Naive thymus-derived CD4-positive, alpha-beta T cell (primary cell): ENCODE measurements around the gene EMID1. TPM values are rescaled to one million over a fixed set of nuclear protein-coding genes. Genes with fewer than 3 reads are reported as not detected.

Experiments
- ATAC-seq: fragments of 150-1000 bp; cut with Tn5 transposase; 2 replicates; pipeline ENCODE4 v1.10.0; 2021; ENCODE audit warnings: mild to moderate bottlenecking, moderate library complexity
- CTCF ChIA-PET: fragments of 350-600 bp; sonication (Branson Sonifier 250); formaldehyde crosslinking; loops from one replicate; lab custom pipeline; 2021; ENCODE audit warnings: antibody characterized with exemption; lab: Charles Lee
- POLR2A ChIA-PET: fragments of 350-600 bp; sonication (Branson Sonifier 250); formaldehyde crosslinking; loops from one replicate; lab custom pipeline; 2021; ENCODE audit warnings: antibody characterized with exemption, inconsistent platforms; lab: Charles Lee
- DNase-seq, 9 donors: peaks; one replicate each; pipeline versions ENCODE4 v3.0.0 to v3.0.0-alpha.2; 2020 to 2022; ENCODE audit warnings: mixed read lengths in 1 of 9
- H3K27ac ChIP-seq: one replicate; pipeline ENCODE4 v1.7.0; 2013; ENCODE audit warnings: mild to moderate bottlenecking, low read depth, low read length, moderate library complexity
- H3K27me3 ChIP-seq, 2 donors: one replicate each; pipeline ENCODE4 v1.7.0; 2013; ENCODE audit warnings: low read length in 2 of 2, mild to moderate bottlenecking in 2 of 2, moderate library complexity in 2 of 2; ENCODE audit not compliant: control insufficient read depth in 2 of 2, insufficient read depth in 2 of 2
- H3K36me3 ChIP-seq, 3 experiments: 1 replicate in 2 of 3; 2 replicates in 1 of 3; pipeline ENCODE4 v1.7.0; 2013; ENCODE audit warnings: low read length in 3 of 3, mild to moderate bottlenecking in 3 of 3, moderate library complexity in 1 of 3; ENCODE audit not compliant: insufficient read depth in 3 of 3, control insufficient read depth in 2 of 3
- H3K4me1 ChIP-seq, 2 donors: one replicate each; pipeline ENCODE4 v1.7.0; 2013; ENCODE audit warnings: low read length in 2 of 2, mild to moderate bottlenecking in 2 of 2, moderate library complexity in 1 of 2; ENCODE audit not compliant: control insufficient read depth in 2 of 2, insufficient read depth in 2 of 2
- H3K4me3 ChIP-seq: 2 replicates; pipeline ENCODE4 v1.7.0; 2013; ENCODE audit warnings: mild to moderate bottlenecking, low read length
- H3K9me3 ChIP-seq, 3 experiments: 1 replicate in 2 of 3; 2 replicates in 1 of 3; pipeline ENCODE4 v1.7.0; 2013; ENCODE audit warnings: low read length in 3 of 3; ENCODE audit not compliant: control insufficient read depth in 2 of 3
- H3K27ac Mint-ChIP-seq, 9 donors: one replicate each; pipeline ENCODE4 v1.8.0; 2020 to 2022; ENCODE audit warnings: mixed read lengths in 9 of 9, mild to moderate bottlenecking in 8 of 9, moderate library complexity in 5 of 9, inconsistent platforms in 2 of 9
- H3K27me3 Mint-ChIP-seq, 5 donors: one replicate each; pipeline ENCODE4 v1.8.0; 2021 to 2022; ENCODE audit warnings: mixed read lengths in 5 of 5, mild to moderate bottlenecking in 1 of 5
- H3K36me3 Mint-ChIP-seq, 5 donors: one replicate each; pipeline ENCODE4 v1.8.0; 2020 to 2022; ENCODE audit warnings: mixed read lengths in 5 of 5, mild to moderate bottlenecking in 3 of 5, inconsistent platforms in 1 of 5
- H3K4me1 Mint-ChIP-seq, 7 donors: one replicate each; pipeline ENCODE4 v1.8.0; 2020 to 2022; ENCODE audit warnings: mixed read lengths in 7 of 7, mild to moderate bottlenecking in 3 of 7, inconsistent platforms in 1 of 7
- H3K4me3 Mint-ChIP-seq, 10 donors: one replicate each; pipeline ENCODE4 v1.8.0; 2020 to 2022; ENCODE audit warnings: mild to moderate bottlenecking in 10 of 10, mixed read lengths in 10 of 10, moderate library complexity in 6 of 10, inconsistent platforms in 2 of 10
- H3K9me3 Mint-ChIP-seq, 11 donors: one replicate each; pipeline ENCODE4 v1.8.0; 2020 to 2022; ENCODE audit warnings: mixed read lengths in 11 of 11, mild to moderate bottlenecking in 4 of 11, inconsistent platforms in 1 of 11, moderate library complexity in 1 of 11
- intact Hi-C, 2 donors: fragments of 100-400 bp; cut with micrococcal nuclease; formaldehyde crosslinking; loops; one replicate each; pipeline ENCODE4 v1.15.1; 2023
- polyA plus RNA-seq, 2 donors: library from polyadenylated mRNA; unstranded; fragments of 300-500 nt; fragmentation: Illumina TruSeq; gene quantifications; one replicate each; pipeline ENCODE4 v1.2.3, GENCODE V29; 2021
- total RNA-seq, 6 experiments: library from RNA in 5 of 6; stranded (reverse) in 5 of 6; gene quantifications; 1 replicate in 5 of 6; 2 replicates in 1 of 6; pipeline ENCODE4 v1.2.3 and lab custom pipeline; 2021 to 2026

Gene EMID1
- total RNA-seq (1 to 10 TPM in 2 of 5 experiments, not detected in 3; 1.2 to 2.0 TPM), polyA plus RNA-seq (not detected), total RNA-seq (lab: John Stamatoyannopoulos, UW) (not detected)

GRCh38 chr22:29205594-29206371, at the start of gene EMID1:
TSS of gene EMID1 (plus strand) at chr22:29205896. CDS start at chr22:29206039, 143 bp downstream.
- no peak within 1 kb of the TSS for H3K4me3 ChIP-seq
- Mint-ChIP-seq H3K36me3 (no peaks in the 10 kb centered on the region), H3K4me3 (peak within 1 kb of the TSS; percentile 20 to 77 (median 60)), H3K27ac (no peak within 1 kb of the TSS), H3K4me1 (peaks cover 13 to 27% (median 15%) of the 10 kb centered on the region in 7 donors), H3K27me3 (peaks cover 27 to 59% (median 42%) of the 10 kb centered on the region in 5 donors), H3K9me3 (no peaks in the 10 kb centered on the region)
- DNase-seq (peak in 1 of 9 donors; percentile 38), ATAC-seq (peak; percentile 35)
- no peaks in the 10 kb centered on the region for H3K36me3 ChIP-seq
- CTCF ChIA-PET: no interaction called here
- POLR2A ChIA-PET: no interaction called here
- H3K27ac ChIP-seq: no peak within 1 kb of the TSS
- no peaks in the 10 kb centered on the region for H3K9me3 ChIP-seq
- H3K4me1 ChIP-seq: peaks cover 4 to 9% of the 10 kb centered on the region in 2 donors
- intact Hi-C loops: no loop called here
- peaks cover 0 to 3% of the 10 kb centered on the region in 2 donors for H3K27me3 ChIP-seq

- no peaks in the 10 kb centered on the region for H3K9me3 ChIP-seq
- no peaks in the 10 kb centered on the region for H3K27me3 ChIP-seq
- Mint-ChIP-seq H3K27me3 (peaks cover 18 to 42% (median 33%) of the 10 kb centered on the region in 5 donors), H3K27ac (no peak overlapping the region), H3K4me1 (peaks cover 7 to 18% (median 8%) of the 10 kb centered on the region in 7 donors), H3K4me3 (no peak overlapping the region), H3K36me3 (no peaks in the 10 kb centered on the region), H3K9me3 (no peaks in the 10 kb centered on the region)
- no peak for DNase-seq
- intact Hi-C loops: no loop called here
- H3K4me3 ChIP-seq: no peak overlapping the region
- CTCF ChIA-PET: no interaction called here
- POLR2A ChIA-PET: no interaction called here
- no peaks in the 10 kb centered on the region for H3K36me3 ChIP-seq
- H3K4me1 ChIP-seq: no peaks in the 10 kb centered on the region
- ATAC-seq: no peak
- H3K27ac ChIP-seq: no peak overlapping the region
These were observed 49.7 kb upstream of the EMID1 start for GRCh38 chr22:29155966-29156365.

- ATAC-seq: no peak
- Histone ChIP-seq H3K4me3 (no peak overlapping the region), H3K27ac (no peak overlapping the region), H3K9me3 (no peaks in the 10 kb centered on the region), H3K27me3 (no peaks in the 10 kb centered on the region), H3K4me1 (no peaks in the 10 kb centered on the region), H3K36me3 (no peaks in the 10 kb centered on the region)
- peaks cover 7 to 18% (median 8%) of the 10 kb centered on the region in 7 donors for H3K4me1 Mint-ChIP-seq
- no peak overlapping the region for H3K4me3 Mint-ChIP-seq
- H3K36me3 Mint-ChIP-seq: no peaks in the 10 kb centered on the region
- intact Hi-C loops: no loop called here
- H3K27ac Mint-ChIP-seq: no peak overlapping the region
- peaks cover 18 to 46% (median 33%) of the 10 kb centered on the region in 5 donors for H3K27me3 Mint-ChIP-seq
- ChIA-PET POLR2A (no interaction called here), CTCF (no interaction called here)
- no peak for DNase-seq
- H3K9me3 Mint-ChIP-seq: no peaks in the 10 kb centered on the region
These were observed 49.2 kb upstream of the EMID1 start for GRCh38 chr22:29156507-29156906.

GRCh38 chr22:29157759-29158535, 47.7 kb upstream of the EMID1 start:
- Histone ChIP-seq H3K4me1 (no peaks in the 10 kb centered on the region), H3K27ac (no peak overlapping the region), H3K4me3 (no peak overlapping the region), H3K27me3 (no peaks in the 10 kb centered on the region), H3K9me3 (no peaks in the 10 kb centered on the region), H3K36me3 (no peaks in the 10 kb centered on the region)
- no peak overlapping the region for H3K4me3 Mint-ChIP-seq
- no peak for DNase-seq
- ChIA-PET POLR2A (no interaction called here), CTCF (no interaction called here)
- H3K27ac Mint-ChIP-seq: no peak overlapping the region
- no peak for ATAC-seq
- no peaks in the 10 kb centered on the region for H3K36me3 Mint-ChIP-seq
- no peaks in the 10 kb centered on the region for H3K9me3 Mint-ChIP-seq
- H3K4me1 Mint-ChIP-seq: peaks cover 6 to 18% (median 8%) of the 10 kb centered on the region in 7 donors
- peaks cover 18 to 48% (median 25%) of the 10 kb centered on the region in 5 donors for H3K27me3 Mint-ChIP-seq
- intact Hi-C loops: no loop called here

GRCh38 chr22:29158546-29158945, 47.1 kb upstream of the EMID1 start:
- Mint-ChIP-seq H3K9me3 (peaks cover 0 to 2% (median 0%) of the 10 kb centered on the region in 11 donors), H3K4me1 (peaks cover 3 to 14% (median 8%) of the 10 kb centered on the region in 7 donors), H3K36me3 (no peaks in the 10 kb centered on the region), H3K4me3 (no peak overlapping the region), H3K27ac (no peak overlapping the region), H3K27me3 (peaks cover 18 to 45% (median 25%) of the 10 kb centered on the region in 5 donors)
- ChIA-PET CTCF (no interaction called here), POLR2A (no interaction called here)
- Histone ChIP-seq H3K9me3 (no peaks in the 10 kb centered on the region), H3K36me3 (no peaks in the 10 kb centered on the region), H3K4me3 (no peak overlapping the region), H3K27ac (no peak overlapping the region), H3K4me1 (no peaks in the 10 kb centered on the region), H3K27me3 (no peaks in the 10 kb centered on the region)
- DNase-seq: no peak
- intact Hi-C loops: no loop called here
- no peak for ATAC-seq

GRCh38 chr22:29163808-29164207, 41.9 kb upstream of the EMID1 start:
- H3K4me1 Mint-ChIP-seq: peaks cover 11 to 22% (median 18%) of the 10 kb centered on the region in 7 donors
- ChIA-PET POLR2A (no interaction called here), CTCF (no interaction called here)
- H3K9me3 Mint-ChIP-seq: peaks cover 0 to 3% (median 0%) of the 10 kb centered on the region in 11 donors
- ATAC-seq (no peak), DNase-seq (no peak)
- H3K27ac Mint-ChIP-seq: no peak overlapping the region
- intact Hi-C loops: no loop called here
- no peaks in the 10 kb centered on the region for H3K36me3 ChIP-seq
- no peaks in the 10 kb centered on the region for H3K27me3 ChIP-seq
- no peak overlapping the region for H3K4me3 ChIP-seq
- H3K4me3 Mint-ChIP-seq: no peak overlapping the region
- H3K27ac ChIP-seq: no peak overlapping the region
- no peaks in the 10 kb centered on the region for H3K36me3 Mint-ChIP-seq
- H3K4me1 ChIP-seq: peaks cover 10 to 13% of the 10 kb centered on the region in 2 donors
- H3K27me3 Mint-ChIP-seq: peaks cover 0 to 47% (median 14%) of the 10 kb centered on the region in 5 donors
- no peaks in the 10 kb centered on the region for H3K9me3 ChIP-seq
